Endothelial cell of umbilical vein (primary cell): Measurements from ENCODE around the gene LRRC72.

Experiments used
- CTCF ChIP-seq, 2 donors: IDR thresholded peaks; 1 replicate in 1 of 2; 2 replicates in 1 of 2; pipeline ENCODE4 v1.5.1; 2011; ENCODE audit warnings: low read length in 2 of 2, mild to moderate bottlenecking in 2 of 2, moderate library complexity in 2 of 2, control low read depth in 1 of 2, inconsistent platforms in 1 of 2, low read depth in 1 of 2; ENCODE audit not compliant: insufficient read depth in 1 of 2; ENCODE audit errors: extremely low read depth in 1 of 2
- EZH2 ChIP-seq: IDR thresholded peaks from 2 replicates; pipeline ENCODE4 v1.6.1; 2012; ENCODE audit warnings: borderline replicate concordance, low read depth, mild to moderate bottlenecking, moderate library complexity, low read length, inconsistent platforms; ENCODE audit not compliant: severe bottlenecking
- FOS ChIP-seq: IDR thresholded peaks from 2 replicates; pipeline ENCODE4 v1.6.1; 2011; ENCODE audit warnings: mild to moderate bottlenecking, low read length, moderate library complexity, borderline replicate concordance; ENCODE audit not compliant: insufficient read depth
- JUN ChIP-seq: IDR thresholded peaks from 2 replicates; pipeline ENCODE4 v1.6.1; 2011; ENCODE audit warnings: borderline replicate concordance, low read depth; ENCODE audit not compliant: insufficient read length, insufficient read depth
- MAX ChIP-seq: IDR thresholded peaks from 2 replicates; pipeline ENCODE4 v1.6.1; 2011; ENCODE audit not compliant: insufficient read depth, insufficient read length
- MYC ChIP-seq: IDR thresholded peaks from one replicate; pipeline ENCODE4 v1.6.1; 2011; ENCODE audit warnings: mild to moderate bottlenecking, low read depth, low read length
- POLR2A ChIP-seq: IDR thresholded peaks from 2 replicates; pipeline ENCODE4 v1.6.1; 2012; ENCODE audit warnings: low read depth, mild to moderate bottlenecking, control low read depth, low read length
- POLR2AphosphoS5 ChIP-seq: IDR thresholded peaks from 2 replicates; pipeline ENCODE4 v1.6.1; 2012; ENCODE audit warnings: low read depth, mild to moderate bottlenecking, control low read depth, low read length, moderate library complexity; ENCODE audit not compliant: insufficient read depth

GRCh38 chr7:16598015-16598414, 71.4 kb downstream of the LRRC72 start:
- no peak for TF ChIP-seq CTCF (IDR thresholded peaks at IDR 0.05; ENCODE audit: extremely low read depth in 1 of 2, insufficient read depth in 1 of 2, low read depth in 1 of 2, low read length in 2 of 2)
- no peak for TF ChIP-seq EZH2
- no peak for TF ChIP-seq MYC
- no peak for TF ChIP-seq POLR2A
- TF ChIP-seq POLR2AphosphoS5: no peak
- TF ChIP-seq FOS: no peak
- TF ChIP-seq JUN: no peak
- no peak for TF ChIP-seq MAX
